Neutrophil (primary cell): ENCODE results near the gene CELF4.

Experiments used
- H3K27ac ChIP-seq: fragments of 200-600 bp; sonication (generic); 2 replicates; pipeline ENCODE4 v1.5.1; 2016; ENCODE audit warnings: mild to moderate bottlenecking, moderate library complexity
- H3K27me3 ChIP-seq: fragments of 200-600 bp; sonication (generic); 2 replicates; pipeline ENCODE4 v1.6.0; 2016; ENCODE audit warnings: mild to moderate bottlenecking
- H3K36me3 ChIP-seq: fragments of 200-600 bp; sonication (generic); 2 replicates; pipeline ENCODE4 v1.5.1; 2017
- H3K4me1 ChIP-seq, 2 experiments: fragments of 200-600 bp in 1 of 2; sonication (generic) in 1 of 2; 1 replicate in 1 of 2; 2 replicates in 1 of 2; pipeline versions ENCODE4 v1.5.1 to v1.6.1; 2013 to 2016; ENCODE audit warnings: low read depth in 1 of 2, low read length in 1 of 2, mild to moderate bottlenecking in 1 of 2, moderate library complexity in 1 of 2; ENCODE audit not compliant: control insufficient read depth in 1 of 2, insufficient read depth in 1 of 2
- H3K4me3 ChIP-seq, 2 experiments: fragments of 200-600 bp in 1 of 2; sonication (generic) in 1 of 2; 1 replicate in 1 of 2; 2 replicates in 1 of 2; pipeline ENCODE4 v1.5.1; 2013 to 2016; ENCODE audit warnings: low read depth in 1 of 2, low read length in 1 of 2, mild to moderate bottlenecking in 1 of 2, moderate library complexity in 1 of 2
- H3K9me3 ChIP-seq: fragments of 200-600 bp; sonication (generic); 2 replicates; pipeline ENCODE4 v1.5.1; 2016
- TF ChIP-seq, protein P1 (sequence below): fragments of 200-600 bp; sonication (generic); IDR thresholded peaks from 2 replicates; pipeline ENCODE4 v1.5.1; 2016; ENCODE audit warnings: antibody characterized with exemption

The CELF4 gene

DNA sequence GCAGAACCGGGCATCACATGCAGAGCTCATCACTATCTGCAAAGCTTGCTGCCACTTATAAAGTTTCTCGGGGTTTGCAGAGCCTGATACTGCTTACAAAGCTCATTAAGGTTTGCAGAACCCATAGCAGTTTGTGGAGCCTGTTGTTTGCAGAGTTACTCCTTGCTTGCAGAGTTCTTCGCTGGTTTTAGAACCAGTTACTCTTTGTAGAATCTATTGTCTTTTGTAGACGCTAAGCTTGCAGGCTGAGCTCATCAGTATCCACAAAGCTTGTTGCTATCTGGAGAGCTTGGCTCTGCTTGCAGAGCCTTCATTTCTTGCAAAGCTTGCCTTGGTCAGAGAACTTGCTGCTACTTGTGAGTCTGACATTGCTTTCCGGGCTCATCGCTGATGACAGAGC is 106.9 kb downstream of the CELF4 start:
- Histone ChIP-seq H3K36me3 (no peaks in the 10 kb centered on the region), H3K4me3 (no peak overlapping the region), H3K9me3 (no peaks in the 10 kb centered on the region), H3K27me3 (no peaks in the 10 kb centered on the region), H3K27ac (no peak overlapping the region), H3K4me1 (no peaks in the 10 kb centered on the region)
- TF ChIP-seq, protein P1, sequence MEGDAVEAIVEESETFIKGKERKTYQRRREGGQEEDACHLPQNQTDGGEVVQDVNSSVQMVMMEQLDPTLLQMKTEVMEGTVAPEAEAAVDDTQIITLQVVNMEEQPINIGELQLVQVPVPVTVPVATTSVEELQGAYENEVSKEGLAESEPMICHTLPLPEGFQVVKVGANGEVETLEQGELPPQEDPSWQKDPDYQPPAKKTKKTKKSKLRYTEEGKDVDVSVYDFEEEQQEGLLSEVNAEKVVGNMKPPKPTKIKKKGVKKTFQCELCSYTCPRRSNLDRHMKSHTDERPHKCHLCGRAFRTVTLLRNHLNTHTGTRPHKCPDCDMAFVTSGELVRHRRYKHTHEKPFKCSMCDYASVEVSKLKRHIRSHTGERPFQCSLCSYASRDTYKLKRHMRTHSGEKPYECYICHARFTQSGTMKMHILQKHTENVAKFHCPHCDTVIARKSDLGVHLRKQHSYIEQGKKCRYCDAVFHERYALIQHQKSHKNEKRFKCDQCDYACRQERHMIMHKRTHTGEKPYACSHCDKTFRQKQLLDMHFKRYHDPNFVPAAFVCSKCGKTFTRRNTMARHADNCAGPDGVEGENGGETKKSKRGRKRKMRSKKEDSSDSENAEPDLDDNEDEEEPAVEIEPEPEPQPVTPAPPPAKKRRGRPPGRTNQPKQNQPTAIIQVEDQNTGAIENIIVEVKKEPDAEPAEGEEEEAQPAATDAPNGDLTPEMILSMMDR = no peak

DNA sequence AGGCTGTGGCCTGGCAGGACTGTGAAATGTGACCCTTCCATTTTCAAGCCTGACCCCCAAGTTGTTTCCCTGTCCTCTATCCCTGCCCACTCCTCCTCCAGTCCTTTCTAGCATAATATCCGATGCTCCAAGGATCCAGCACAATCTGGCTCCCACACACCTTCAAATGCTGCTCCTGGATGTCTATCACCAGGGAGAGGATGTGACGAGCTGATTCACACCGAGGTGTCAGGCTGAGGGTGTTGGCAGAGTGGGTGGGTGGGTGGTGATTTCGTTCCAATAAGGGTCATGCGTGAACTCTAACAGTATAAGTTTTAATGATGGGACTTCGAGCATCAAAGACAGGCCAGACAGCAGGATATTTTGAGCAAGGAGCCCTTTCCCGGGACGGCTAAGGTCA is 107.8 kb downstream of the CELF4 start:
- H3K27me3 ChIP-seq = no peaks in the 10 kb centered on the region
- TF ChIP-seq, protein P1 = no peak

DNA sequence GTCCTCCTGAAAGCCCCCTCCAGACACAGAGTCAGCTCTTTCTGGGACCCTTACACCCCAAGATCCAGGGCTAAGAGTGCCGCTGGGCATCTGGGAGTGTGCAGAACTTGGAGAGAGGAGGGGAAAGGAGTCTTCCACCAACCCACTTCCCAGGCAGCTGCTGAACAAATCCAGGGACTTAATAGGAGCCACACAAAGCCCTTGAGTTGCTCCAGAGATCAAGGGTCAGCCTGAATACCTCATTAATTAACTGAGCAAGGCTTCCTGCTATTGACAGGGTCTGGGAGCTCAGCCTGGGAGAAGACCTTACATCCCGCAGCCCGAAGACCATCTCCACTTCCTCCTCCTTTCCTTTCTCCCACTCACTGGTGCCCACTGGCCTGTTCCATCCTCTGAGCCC is 108.3 kb downstream of the CELF4 start:
- Histone ChIP-seq H3K27ac (no peak overlapping the region), H3K4me1 (no peaks in the 10 kb centered on the region), H3K36me3 (no peaks in the 10 kb centered on the region), H3K9me3 (no peaks in the 10 kb centered on the region), H3K27me3 (no peaks in the 10 kb centered on the region), H3K4me3 (no peak overlapping the region)
- TF ChIP-seq, protein P1 = no peak

More for the DNA sequence above, 107.8 kb downstream of the CELF4 start:
- no peak overlapping the region for H3K4me3 ChIP-seq
- no peak overlapping the region for H3K27ac ChIP-seq
- H3K36me3 ChIP-seq = no peaks in the 10 kb centered on the region
- H3K4me1 ChIP-seq = no peaks in the 10 kb centered on the region
- no peaks in the 10 kb centered on the region for H3K9me3 ChIP-seq

DNA sequence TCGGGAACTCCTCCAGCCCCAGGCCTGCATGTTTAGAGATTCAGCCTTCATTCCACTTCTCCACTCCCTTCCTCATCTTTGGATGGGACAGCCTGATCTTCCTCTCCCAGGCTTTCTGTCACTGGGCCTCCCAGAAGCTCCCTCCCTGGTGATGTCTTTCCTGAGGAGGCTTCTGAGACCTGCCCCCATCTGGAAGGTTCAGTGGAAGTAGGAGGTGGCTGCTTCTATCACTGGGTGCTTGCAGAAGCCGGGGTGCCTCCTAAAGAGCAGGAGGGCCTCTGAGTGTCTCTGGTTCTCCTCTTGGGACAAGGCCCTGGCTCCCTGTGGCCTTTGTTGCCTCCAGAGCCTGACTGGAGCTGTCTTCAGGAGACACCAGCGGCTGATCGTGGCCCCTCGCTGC is 108.7 kb downstream of the CELF4 start:
- Histone ChIP-seq H3K4me1 (no peaks in the 10 kb centered on the region), H3K27ac (no peak overlapping the region), H3K4me3 (no peak overlapping the region), H3K9me3 (no peaks in the 10 kb centered on the region), H3K36me3 (no peaks in the 10 kb centered on the region), H3K27me3 (no peaks in the 10 kb centered on the region)
- TF ChIP-seq, protein P1 = no peak

DNA sequence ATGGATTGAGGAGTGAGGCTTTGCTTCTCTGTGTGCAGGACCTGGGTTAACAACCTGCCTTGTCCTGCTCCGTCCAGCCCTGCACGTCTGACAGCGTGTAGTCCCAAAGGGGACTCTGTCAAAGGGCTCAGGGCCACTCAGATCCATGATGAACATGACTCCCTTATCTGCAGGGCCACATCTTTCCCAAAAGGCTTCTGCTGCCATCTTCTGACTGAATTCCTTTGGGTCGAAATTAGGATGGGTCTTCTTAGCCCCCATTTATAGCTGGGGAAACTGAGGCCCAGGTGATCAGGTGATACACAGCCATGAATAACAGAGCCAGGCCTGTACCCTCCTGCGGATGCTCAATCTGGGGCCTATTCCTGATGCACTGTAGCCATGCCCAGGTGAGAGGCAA is 109.2 kb downstream of the CELF4 start:
- H3K27me3 ChIP-seq = no peaks in the 10 kb centered on the region
- H3K4me1 ChIP-seq = no peaks in the 10 kb centered on the region
- TF ChIP-seq, protein P1 = no peak
- H3K9me3 ChIP-seq = no peaks in the 10 kb centered on the region
- H3K27ac ChIP-seq = no peak overlapping the region
- no peaks in the 10 kb centered on the region for H3K36me3 ChIP-seq
- no peak overlapping the region for H3K4me3 ChIP-seq

DNA sequence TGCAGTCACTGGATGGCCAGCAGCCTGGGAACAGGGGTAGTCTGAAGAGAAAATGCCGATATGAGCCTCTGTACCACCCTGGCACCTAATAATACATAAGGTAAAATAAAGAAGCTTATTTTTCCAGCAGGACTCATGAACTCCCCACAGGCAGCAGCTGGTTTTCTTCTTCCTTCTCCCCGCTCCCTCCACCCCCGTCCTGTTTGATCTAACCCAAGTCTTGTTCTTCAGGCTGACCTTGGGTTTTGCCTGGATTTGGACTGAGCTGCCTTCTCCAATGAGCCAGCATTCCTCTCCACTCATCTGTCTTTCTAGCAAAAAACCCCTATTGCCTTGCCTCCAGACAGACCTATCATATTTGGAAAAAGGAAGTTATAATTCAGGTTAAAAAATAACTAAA is 111.8 kb downstream of the CELF4 start:
- Histone ChIP-seq H3K27me3 (no peaks in the 10 kb centered on the region), H3K27ac (no peak overlapping the region), H3K4me1 (no peaks in the 10 kb centered on the region), H3K36me3 (no peaks in the 10 kb centered on the region), H3K9me3 (no peaks in the 10 kb centered on the region), H3K4me3 (no peak overlapping the region)
- TF ChIP-seq, protein P1 = no peak
